ENCODE results near the gene KLK13. TPM values are rescaled to one million over a fixed set of nuclear protein-coding genes. Genes with fewer than 3 reads are reported as not detected.

Gene KLK13
- total and polyA plus RNA-seq, 2 of the 8 experiments (the other 6 are each of a cell fraction or from before 2014, with no cell fraction given), result 4.2 to 4.5 TPM

DNA sequence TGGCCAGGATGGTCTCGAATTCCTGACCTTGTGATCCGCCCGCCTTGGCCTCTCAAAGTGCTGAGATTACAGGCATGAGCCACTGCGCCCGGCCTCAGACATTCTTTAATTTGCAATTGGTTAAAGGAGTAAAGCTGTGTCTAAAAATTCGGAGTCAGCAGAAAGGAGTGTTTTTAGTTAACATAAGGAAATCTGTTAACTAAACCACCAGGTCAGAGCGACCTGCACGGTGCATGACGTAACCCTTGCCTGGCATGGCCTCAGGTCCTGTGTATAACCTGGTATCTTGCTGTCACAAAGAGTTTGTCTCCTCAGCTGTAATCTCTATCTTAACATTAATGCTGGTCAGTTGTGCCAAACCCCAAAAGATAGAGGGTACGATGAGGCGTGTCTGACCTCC is 20.6 kb downstream of the KLK13 start:
- Histone ChIP-seq H4K20me1 (replicated peaks in 1 of 2; ENCODE audit: control insufficient read depth in 1 of 2, insufficient read depth in 2 of 2, low read length in 2 of 2) (no peaks in the 10 kb centered on the region), H2BK5ac (ENCODE audit: low read depth, low read length) (no peak overlapping the region; the same call in 1 of the 2 replicates), H3K4me3 (ENCODE audit: extremely low read depth in 1 of 4, insufficient read depth in 2 of 4, low read depth in 3 of 4, low read length in 4 of 4) (no peak overlapping the region), H2AK5ac (ENCODE audit: low read depth, low read length) (no peak overlapping the region), H3K27ac (ENCODE audit: low read depth, low read length) (no peak overlapping the region), H3K9me3 (ENCODE audit: insufficient read depth in 2 of 2, low read depth in 1 of 2, low read length in 1 of 2) (no peaks in the 10 kb centered on the region), H2BK20ac (ENCODE audit: low read length) (0 out of 2 replicates have a peak overlapping the region, but pooled peaks have one; percentile 43), H4K91ac (replicated peaks; ENCODE audit: insufficient read length, low read length) (no peak overlapping the region), H2BK120ac (replicated peaks; ENCODE audit: low read depth, low read length) (no peak overlapping the region), H3K79me2 (ENCODE audit: control insufficient read depth in 1 of 2, insufficient read depth in 2 of 2, low read length in 2 of 2) (no peaks in the 10 kb centered on the region), H2BK12ac (ENCODE audit: low read depth, low read length) (peak overlapping the region; percentile 85; the same call in 1 of the 2 replicates), H3K79me1 (ENCODE audit: low read depth, low read length) (no peaks in the 10 kb centered on the region), H3K4me1 (replicated peaks in 1 of 4; ENCODE audit: control insufficient read depth in 3 of 4, insufficient read depth in 4 of 4, low read length in 3 of 4) (peaks cover 0 to 15% (median 7%) of the 10 kb centered on the region in 4 experiments; a peak in 4 of 7 replicates), H2BK15ac (ENCODE audit: low read length) (no peak overlapping the region), H3K56ac (replicated peaks; ENCODE audit: insufficient read length, low read depth, low read length) (no peak overlapping the region), H3K23me2 (ENCODE audit: low read depth, low read length) (no peaks in the 10 kb centered on the region; the same call in 1 of the 2 replicates), H3K9ac (replicated peaks in 1 of 4; ENCODE audit: extremely low read depth in 1 of 4, low read depth in 3 of 4, low read length in 3 of 4) (no peak overlapping the region), H3K4me2 (ENCODE audit: insufficient read depth in 1 of 2, low read depth in 2 of 2, low read length in 2 of 2) (peak overlapping the region in 1 of 2 experiments; percentile 15; a peak in 1 of 4 replicates), H3K18ac (ENCODE audit: extremely low read depth, low read length) (0 out of 2 replicates have a peak overlapping the region, but pooled peaks have one; percentile 24), H4K5ac (ENCODE audit: insufficient read length, low read depth, low read length) (no peak overlapping the region), H3K14ac (ENCODE audit: insufficient read length) (no peak overlapping the region), H4K8ac (ENCODE audit: extremely low read depth, insufficient read depth, low read length) (no peak overlapping the region), H3K27me3 (replicated peaks in 1 of 4; ENCODE audit: control insufficient read depth in 3 of 4, extremely low read depth in 1 of 4, insufficient read depth in 3 of 4, low read length in 3 of 4) (no peaks in the 10 kb centered on the region), H3K23ac (ENCODE audit: insufficient read length) (no peak overlapping the region), H3K4ac (replicated peaks; ENCODE audit: insufficient read length, low read depth, low read length) (no peak overlapping the region), H2AFZ (ENCODE audit: low read length) (no peak overlapping the region), H3K36me3 (ENCODE audit: control insufficient read depth in 2 of 4, insufficient read depth in 4 of 4, low read length in 3 of 4) (no peaks in the 10 kb centered on the region)
- POLR2A ChIA-PET (ENCODE audit: partially characterized antibody), result interaction anchor here (1.2 to 1.4 kb wide), 2 partner anchors 18 to 27 kb away, joined by 3 read pairs; partner anchors contain the start of gene KLK11
- DNase-seq (ENCODE audit: low read depth in 1 of 2, low spot score in 2 of 2) (no peak), FAIRE-seq (no peak)
- TF ChIP-seq SUZ12 (IDR thresholded peaks at IDR 0.05; ENCODE audit: low read length) (no peak), SRF (IDR thresholded peaks at IDR 0.05; ENCODE audit: low read depth, low read length) (no peak), POLR2A (IDR thresholded peaks at IDR 0.05; ENCODE audit: control extremely low read depth in 1 of 2, low read depth in 2 of 2, low read length in 2 of 2) (no peak)
- CTCF ChIA-PET (ENCODE audit: partially characterized antibody), result interaction anchor here (0.9 to 6.7 kb wide), 3 partner anchors 24 to 341 kb away, joined by 3 to 54 read pairs (median 3); partner anchors contain the start of gene KLK10
- WGBS, 2 experiments (ENCODE audit: extremely low coverage in 1 of 2, insufficient coverage in 1 of 2, insufficient read length in 1 of 2, insufficient replicate concordance in 2 of 2, low coverage in 1 of 2, low lambda C conversion rate in 2 of 2, missing lambda C conversion rate in 1 of 2), result 84% methylated on average over 11 of the region's 11 CpGs; no CpG with 5 or more reads in 1 of the 2 experiments
